NCI-H2227 treated with DMSO at 0.1 percent for 48 hours (cell line): ENCODE results near the gene PHF5A.
"Not testable (repeated sequence)": the region's sequence is repeated elsewhere in the genome, so short reads cannot be mapped to it uniquely, and the experiment has no call there.

ENCODE experiments used
- DNase-seq: peaks from one replicate; lab custom pipeline; 2025; lab: John Stamatoyannopoulos, UW

PHF5A gene

DNA sequence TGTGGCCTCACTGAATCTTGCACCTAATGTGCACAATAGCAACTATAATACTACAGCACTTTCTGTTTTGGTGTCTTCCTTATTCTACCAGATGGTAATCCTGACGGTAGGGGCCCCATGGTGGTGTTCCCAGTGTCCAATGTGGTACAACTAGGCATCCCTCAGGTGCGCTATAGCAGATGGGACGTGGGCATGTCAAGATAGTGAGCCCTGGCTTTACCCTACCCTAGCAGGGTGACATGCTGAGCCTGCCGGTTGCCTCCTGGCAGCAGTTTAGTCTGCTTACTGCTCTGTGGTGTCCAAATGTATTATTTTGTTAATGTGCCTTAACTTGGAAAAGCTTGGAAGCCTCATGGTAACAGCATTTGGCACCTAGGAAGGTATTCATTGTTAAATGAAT lies 19.6 kb upstream of the PHF5A start:
- DNase-seq: no peak

DNA sequence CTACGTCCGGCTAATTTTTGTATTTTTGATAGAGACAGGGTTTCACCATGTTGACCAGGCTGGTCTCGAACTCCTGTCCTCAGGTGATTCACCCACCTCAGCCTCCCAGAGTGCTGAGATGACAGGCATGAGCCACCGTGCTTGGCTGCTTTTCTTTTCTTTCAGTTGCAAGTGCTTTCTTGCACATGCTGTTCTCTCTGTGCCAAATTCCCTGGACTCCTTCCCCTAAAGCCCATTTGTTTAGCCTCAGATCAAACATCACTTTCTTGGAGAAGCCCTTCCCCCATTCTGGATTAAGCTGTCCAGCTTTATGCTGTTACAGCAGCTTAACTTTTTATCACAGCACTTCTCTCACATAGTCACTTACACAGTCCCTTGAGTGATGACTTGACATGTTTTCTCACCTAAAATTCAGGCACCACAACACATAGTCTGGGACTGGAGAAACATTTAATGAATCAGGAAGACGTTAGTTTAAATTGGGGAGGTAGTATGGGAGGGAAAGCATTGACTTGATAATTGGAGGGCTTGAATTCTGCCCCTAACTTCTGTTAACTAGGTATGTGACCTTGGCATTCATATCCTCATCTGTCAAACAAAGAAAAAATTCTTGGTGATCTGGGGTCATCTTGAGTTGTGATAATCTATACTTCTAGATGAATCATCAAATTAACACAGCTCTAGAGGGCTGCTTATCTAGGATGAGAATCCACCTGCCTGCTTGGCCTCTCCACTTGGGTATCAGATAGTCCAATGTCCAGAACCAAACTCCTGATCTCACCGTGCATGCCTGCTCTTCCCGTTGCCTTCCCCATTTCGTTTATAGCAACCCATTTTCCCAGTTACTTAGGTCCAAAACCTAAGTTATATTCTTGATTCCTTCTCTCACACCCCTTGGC lies 18.8 kb upstream of the PHF5A start:
- DNase-seq: no peak

DNA sequence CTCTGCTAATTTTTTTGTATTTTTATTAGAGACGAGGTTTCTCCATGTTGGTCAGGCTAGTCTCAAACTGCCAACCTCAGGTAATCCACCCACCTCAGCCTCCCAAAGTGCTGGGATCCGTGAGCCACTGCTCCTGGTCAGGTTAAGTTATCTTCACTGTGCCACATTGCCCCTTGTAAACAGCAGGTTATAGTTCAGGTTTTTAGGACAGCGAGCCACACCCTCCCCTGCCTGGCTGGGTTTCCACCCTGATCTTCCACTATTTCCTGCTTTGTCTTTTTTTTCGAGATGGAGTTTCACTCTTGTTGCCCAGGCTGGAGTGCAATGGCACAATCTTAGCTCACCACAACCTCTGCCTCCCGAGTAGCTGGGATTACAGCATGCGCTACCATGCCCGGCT lies 16.5 kb upstream of the PHF5A start:
- no peak for DNase-seq

DNA sequence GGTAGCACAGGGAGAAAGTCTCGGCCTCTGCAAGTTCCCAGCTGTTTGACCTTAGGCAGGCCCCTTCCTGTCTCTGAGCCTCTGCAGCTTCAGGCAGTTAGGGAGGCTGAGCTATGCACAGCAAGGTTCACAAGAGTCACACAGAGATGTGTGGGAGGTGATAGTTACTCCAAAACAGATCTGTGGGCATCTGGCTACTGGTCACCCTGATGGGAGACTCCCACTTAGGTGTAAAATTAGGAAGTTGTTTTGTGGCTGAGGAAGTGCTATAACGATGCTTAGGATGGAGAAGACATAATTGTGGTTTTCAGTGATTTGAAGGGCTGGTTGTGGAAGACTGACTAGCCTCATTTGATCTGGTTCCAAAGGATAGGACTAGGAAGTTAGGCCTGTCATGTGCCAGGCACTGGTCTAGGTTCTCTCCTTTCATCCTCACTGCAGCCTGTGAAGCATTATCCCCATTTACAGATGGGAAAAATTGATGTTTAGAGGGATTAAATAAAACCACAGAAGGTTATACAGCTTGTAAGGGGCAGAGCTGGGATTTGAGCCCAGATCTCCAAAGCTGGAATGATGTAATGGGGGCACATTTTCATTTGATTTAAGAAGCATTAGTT lies 13.9 kb upstream of the PHF5A start:
- DNase-seq: no peak

DNA sequence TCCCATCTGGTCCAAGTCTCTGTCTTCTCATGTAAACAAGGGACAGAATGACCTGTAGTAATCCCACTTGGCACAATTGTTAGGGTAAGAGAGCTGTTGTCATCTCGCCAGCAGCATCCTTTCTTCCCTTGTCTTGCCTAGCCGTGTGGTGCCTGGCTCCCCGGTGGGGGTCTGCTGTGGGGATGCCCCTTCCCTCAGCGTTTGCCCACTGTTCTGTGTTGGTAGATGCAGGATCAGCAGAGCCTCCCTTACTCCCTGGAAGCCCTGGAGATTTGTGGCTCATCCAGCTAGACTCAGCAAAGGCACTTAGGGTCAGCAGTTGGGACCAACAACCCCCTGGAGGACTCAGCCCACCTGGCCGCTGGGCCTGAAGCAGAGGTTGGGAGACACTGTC lies 13.4 kb upstream of the PHF5A start:
- DNase-seq: no peak

DNA sequence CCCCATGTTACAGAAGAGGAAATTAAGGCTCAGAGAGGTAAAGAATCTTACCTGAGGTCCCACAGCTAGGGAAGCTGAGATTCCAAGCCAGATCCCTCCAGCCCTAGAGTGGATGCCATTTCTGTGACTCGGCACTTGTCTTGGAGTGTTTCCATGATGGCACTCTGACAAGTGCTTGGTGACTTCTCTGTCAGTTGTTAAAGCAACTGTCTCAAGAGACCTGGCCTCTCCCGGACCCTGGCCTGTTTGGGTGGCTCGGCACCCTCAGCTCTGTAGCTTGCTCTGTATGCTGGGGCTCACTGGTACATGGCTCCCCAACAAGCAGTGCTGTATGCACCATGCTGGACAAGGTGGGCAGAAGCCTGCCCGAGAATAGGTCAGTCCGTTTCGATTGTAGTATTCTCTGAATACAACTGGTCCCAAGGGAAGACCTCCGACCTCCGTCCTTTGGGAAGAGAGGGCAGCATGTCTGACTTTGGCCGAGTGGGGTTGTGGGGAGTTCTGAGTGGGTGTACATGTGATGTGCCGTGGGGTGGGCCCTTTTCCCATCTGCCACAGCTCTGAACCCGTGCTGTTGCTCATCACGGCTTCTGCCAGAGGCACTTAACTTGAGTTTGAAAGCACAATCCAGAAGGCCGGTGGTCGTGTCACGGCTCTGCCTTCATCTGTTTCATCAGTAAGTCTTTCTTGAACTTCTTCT lies 12.8 kb upstream of the PHF5A start:
- no peak for DNase-seq

DNA sequence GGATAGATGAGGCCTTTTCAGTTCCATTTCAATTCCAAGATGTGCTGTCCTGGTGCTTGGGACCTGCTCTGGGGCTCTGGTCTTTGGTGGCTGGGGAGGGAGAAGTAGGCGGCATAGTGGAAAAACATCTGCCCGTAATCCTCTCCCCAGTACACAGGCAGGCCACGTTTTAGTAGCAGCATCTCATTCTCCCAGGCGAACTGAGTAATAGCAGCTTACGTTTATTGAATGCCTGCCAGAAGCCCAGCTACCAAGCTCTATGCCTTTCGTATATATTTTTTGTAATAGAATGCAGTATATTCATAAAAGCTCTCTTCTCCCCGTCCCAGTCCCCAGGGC lies 11.9 kb upstream of the PHF5A start:
- no peak for DNase-seq

DNA sequence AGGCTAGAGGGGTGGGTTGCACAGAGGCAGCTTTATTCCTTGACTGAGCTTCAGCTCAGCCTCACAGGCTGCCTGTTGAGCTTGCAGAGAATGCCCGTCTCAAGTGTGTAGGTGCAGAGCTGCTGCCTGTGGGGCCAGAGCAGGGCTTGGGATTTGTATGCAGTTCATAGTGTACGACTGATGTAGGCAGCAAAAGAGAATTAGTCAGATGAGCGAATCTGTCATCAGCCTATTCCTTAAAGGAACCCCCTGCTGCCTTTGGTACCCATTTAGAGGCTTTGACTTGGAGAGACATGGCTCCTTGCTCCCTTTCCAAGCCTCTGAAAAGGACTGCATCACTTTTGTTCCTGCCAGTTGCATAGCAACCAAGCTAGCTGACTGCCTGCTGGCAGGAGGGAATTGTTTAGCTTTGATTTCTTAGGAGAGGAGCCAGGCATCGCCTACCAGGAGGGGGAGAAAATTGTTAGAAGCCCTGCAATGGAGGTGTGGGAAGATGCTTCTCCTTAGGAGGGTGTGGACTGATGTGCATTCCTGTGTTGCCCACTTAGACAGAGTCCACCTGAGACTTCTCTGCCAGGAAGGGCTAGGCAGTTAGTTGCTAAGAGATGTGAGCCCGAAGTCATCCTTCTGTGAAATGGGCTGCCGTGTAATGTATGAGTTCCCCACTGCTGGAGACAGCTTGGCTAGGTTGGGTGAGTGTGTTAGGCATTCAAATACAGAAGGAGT lies 11.3 kb upstream of the PHF5A start:
- DNase-seq: peak; percentile 9

DNA sequence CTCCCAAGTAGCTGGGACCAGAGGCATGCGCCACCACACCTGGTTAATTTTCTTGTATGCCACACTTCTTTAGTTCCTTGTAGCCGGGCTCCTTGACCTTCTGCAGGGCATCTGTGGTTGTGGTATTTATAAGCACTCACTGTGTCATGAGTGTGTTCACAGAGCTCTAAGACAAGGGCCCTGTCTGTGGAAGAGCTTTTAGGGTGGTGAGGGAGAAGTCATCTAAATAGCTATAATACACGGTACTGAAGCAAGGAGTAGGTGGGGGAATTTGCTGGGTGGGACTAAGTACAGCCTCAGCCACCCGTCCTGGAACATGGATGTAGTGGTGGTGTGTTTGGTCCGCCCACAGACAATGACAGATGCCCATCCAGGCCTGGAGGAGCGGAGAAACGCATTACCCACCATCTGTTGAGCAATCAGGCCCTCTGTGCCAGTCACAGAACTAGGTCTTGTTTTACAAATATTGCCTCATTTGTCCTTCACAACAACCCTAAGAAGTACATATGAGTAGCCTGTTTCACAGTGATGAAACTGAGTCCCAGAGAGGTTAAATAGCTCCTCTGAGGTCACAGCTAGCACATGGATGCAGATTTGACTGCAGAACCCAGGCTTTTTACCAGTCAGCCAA lies 10.5 kb upstream of the PHF5A start:
- no peak for DNase-seq

DNA sequence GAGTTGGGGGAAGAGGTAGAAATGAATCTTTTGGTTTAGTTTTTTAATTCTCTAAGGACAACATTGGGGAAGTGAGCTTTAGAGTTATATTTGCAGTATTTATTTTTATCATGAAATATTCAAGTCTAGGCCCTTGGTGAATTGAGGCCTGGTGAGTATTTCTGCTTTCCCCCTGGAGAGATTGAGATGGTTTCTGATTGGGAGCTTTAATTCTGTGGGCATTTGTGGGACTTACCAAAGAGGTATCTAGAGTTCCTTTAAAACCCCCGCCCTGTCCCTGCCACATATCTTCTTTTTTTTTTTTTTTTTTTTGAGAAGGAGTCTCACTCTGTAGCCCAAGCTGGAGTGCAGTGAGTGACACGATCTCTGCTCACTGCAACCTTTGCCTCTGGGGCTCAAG lies 10.0 kb upstream of the PHF5A start:
- no peak for DNase-seq

DNA sequence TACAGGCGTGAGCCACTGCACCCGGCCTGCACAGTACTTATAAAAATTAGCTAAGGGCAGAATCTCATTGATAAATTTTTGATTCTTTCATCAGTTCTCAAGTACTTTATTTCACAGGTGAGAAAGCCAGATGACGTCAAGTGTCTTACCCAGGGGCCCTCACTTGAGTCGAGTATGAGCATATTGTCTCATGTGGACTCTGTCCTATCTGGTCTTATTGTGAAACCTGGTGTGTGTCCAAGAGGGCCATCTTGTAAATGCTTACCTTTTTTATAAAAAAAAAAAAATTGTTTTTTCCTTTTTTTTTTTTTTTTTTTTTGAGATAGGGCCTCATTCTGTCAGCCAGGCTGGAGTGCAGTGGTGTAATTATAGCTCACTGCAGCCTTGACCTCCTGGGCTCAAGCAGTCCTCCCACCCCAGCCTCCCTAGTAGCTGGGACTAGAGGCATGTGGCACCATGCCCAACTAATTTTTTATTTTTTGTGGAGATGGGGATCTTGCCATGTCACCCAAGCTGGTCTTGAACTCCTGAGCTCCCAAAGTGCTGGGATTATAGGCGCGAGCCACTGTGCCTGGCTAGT lies 6.5 kb upstream of the PHF5A start:
- no peak for DNase-seq

DNA sequence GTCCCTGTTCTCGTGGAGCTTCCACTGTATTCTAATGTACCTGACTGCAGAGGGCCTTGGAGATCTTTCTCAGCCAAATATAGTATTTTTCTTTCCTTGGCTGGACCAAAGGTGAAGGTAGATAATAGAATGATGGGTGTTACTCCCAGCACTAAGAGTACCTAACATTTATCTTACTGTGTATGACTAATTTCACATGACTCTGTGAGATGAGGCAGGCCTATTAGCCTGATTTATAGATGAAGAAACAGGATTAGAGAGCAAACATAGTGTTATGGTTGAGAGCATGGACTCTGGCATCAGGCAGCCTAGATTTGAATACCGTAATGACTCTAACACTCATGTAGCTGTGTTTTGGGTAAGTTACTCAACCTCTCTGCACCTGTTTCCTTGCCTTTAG lies 3.1 kb upstream of the PHF5A start:
- DNase-seq: no peak

DNA sequence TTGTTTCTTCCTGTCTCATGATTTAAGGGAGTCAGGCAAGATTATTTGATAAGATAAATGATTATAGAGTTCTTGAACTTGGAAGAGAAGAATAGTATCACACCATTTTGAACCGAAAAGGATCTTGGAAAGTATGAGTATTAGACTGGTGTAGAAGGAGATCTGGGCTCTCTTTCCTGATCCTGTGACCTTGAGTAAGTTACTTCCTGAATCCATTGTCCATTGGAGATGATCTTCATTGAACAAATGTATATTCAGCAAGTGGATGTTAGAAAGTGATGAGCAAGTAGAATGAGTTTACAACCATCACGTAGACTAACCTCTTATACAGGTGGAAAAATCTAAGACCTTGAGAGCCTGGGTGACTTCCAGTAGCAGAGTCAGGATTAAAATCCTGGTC lies 2.4 kb upstream of the PHF5A start:
- no peak for DNase-seq

DNA sequence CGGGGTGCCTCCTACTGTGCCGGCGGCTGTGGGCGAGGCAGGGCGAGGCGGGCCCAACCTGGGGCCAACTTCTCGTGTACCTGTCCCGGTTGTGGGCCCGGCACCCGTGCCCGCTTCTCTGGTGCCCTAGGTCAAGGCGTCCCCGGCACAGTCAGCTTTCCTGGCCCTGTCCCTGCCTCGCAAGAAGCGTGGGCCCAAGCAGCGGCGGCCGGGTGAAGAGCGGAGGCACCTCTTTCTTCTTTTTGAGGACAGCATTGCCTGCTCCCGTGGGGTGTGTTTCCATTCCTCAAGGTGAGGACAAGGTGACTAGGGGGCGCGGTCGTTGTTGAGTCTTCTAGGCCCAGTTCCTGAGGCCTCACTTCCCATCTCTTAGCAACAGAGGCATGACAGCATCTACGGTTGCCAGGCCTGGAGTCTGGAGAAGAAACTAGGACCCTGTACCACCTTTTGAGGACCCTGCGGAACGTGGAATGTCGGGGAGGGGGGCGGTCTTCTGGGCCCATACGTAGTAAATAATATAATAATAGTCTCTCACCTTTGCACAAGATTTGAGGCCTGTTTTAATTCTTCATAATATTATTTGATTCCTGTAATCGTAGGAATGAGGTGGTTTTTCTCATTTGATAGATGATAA lies 843 bp upstream of the PHF5A start:
- DNase-seq: no peak

DNA sequence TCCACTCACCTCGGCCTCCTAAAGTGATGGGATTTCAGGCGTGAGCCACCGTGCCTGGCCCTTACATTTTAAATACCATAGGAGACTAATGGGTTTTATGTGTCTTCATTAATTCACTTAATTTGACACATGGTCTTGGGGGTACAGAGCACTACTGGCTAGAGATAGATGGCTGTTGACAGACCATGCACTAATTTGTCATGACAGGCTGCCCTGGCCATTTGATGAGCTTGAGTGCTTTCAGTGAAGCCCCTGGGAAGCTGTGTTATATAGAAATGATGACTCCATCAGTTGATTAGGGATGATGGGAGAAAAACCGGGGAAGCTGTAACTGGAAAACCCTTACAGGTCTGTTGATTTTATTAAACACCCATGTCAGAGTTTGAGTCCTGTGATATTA lies 6.6 kb downstream of the PHF5A start:
- DNase-seq: no peak

DNA sequence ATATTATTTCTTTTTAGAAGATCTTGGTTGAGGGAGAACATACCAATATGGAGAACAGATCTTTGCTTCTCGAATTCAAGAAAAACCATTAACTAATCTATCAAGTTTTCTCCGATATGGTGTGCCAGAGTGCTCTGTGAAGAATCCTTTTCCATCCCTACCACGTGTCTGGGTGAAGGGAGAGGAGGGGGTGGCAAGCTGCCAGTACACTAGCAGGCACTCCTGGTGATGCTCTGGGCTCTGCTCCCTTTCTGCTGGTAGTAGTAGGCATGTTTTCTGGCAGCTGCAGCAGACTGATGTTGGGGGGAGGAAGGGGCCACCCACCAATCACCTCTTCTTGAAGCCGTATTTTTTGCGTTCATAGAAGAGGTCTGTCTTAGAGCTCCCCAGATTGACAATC lies 8.4 kb downstream of the PHF5A start:
- not testable (repeated sequence) for DNase-seq

DNA sequence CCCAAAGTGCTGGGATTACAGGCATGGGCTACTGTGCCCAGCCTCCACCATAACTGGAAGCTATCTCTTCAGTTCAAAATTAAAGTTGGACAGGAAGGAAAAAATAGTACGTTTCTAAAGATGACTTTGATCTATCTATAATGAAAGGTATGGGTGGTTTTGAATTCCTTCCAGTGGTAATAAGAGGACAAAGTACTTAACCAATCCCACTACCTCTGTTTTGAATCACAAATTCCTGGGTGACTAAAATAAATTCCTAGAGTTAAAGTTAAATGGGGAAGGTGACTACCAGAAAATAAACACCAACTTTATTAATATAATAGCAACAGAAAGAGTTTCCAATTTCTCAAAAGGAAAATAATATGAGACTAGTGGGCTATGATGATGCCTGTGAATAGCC lies 9.1 kb downstream of the PHF5A start:
- no peak for DNase-seq

DNA sequence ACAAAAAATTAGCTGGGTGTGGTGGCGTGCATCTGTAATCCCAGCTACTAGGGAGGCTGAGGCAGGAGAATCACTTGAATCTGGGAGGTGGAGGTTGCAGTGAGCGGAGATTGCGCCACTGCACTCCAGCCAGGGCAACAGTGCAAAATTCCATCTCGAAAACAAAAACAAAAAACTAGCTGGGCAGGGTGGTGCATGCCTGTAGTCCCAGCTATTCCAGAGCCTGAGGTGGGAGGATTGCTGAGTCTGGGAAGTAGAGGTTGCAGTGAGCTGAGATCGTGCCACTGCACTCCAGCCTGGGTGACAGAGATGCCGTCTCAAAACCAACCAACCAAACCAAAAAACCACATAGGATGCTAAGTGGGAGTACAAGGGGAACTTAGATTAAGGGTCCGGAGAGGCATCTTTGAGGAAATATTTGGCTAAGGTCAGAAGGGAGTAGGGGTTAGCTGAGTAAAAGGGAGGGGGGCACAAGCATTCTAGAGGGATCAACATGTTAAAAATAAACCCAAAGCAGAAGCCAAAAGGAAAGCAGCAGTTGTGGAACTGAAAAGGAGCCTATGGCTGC lies 10.2 kb downstream of the PHF5A start:
- DNase-seq: no peak

DNA sequence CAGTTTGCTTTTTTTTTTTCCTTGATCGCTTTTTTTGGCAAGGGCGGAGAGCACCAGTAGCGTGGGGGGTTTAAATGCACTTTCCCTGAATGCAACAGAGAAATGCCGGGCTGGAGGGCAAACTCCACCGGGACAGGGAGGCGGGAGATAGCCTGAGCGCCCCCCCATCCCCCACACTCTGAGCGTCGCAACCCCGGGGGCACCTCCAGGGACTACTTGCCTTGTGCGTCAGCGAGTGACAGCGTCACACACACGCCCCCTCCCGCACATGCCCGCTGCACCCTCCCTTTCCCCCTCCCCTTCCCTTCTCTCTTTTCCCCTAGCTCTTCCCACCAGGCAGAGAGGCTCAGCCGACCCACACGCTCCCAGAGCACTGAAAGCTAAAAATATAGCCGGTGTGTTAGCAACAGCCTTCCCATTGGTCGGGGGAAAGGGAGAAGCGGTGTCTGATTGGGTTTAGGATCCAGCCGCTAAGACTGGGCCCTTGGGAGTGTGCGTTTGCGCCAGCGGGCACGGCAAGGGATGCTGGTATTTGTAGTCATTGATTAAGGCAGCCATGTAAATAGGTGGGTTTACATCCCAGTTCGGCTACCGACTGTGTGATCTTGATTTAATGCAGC lies 20.2 kb downstream of the PHF5A start:
- DNase-seq: peak; percentile 95

DNA sequence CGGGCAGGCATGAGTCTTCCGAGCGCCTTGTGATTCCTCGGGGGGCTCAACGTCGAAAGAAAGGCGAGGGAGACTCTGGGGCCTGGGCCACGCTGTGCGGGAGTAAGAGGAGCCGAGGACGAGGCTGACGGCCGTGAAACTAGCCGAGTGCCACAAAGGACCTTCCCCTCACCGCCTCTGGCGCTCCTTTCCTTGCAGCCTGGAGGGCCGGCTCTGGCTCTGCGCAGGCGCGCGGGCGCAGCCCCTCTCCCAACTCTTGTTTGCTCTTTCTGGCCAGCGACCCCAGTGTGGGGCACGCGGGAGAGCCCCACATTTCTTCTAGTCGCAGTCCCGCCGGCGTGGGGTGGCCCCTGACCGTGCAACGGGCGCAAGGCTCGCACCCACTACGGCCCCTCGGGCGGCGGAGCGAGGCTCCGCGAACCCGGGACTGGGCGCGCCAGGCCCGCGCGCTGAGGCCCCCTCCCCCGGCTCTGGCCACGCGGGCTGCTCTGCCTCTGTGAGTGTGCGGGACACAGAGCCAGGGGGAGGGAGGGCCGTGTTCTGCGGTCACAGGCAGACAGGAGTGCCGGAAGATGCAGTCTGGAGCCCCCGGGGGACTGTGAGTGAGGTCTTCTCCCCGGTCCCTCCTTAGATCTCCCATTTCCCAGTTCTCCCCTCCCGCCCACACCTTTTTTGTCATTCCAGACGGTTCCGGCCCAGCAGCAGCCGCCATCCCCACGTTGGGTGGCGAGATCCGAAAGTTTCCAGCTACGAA lies 20.9 kb downstream of the PHF5A start:
- DNase-seq: peak; percentile 47
